HepG2 (cell line): Measurements from ENCODE around the gene DGCR8. TPM values are rescaled to one million over a fixed set of nuclear protein-coding genes. Genes with fewer than 3 reads are reported as not detected.

Experiments
- ASH2L ChIP-seq: fragments of 300-600, 200-600 bp; sonication (generic); IDR thresholded peaks from 2 replicates; pipeline ENCODE4 v1.7.0; 2017; ENCODE audit warnings: low read depth, mild to moderate bottlenecking, moderate library complexity, mixed read lengths, low read length; ENCODE audit not compliant: insufficient read length
- KDM3A ChIP-seq: IDR thresholded peaks from 2 replicates; pipeline ENCODE4 v1.6.1; 2018; ENCODE audit warnings: low read depth, missing compliant biosample characterization
- NCOA2 ChIP-seq: sonication (generic); formaldehyde crosslinking; IDR thresholded peaks from 2 replicates; pipeline ENCODE4 v1.8.0; 2022; ENCODE audit warnings: inconsistent platforms
- NRL ChIP-seq: sonication (generic); formaldehyde crosslinking; IDR thresholded peaks from 2 replicates; pipeline ENCODE4 v1.5.0; 2020; ENCODE audit warnings: missing genetic modification reagents, mild to moderate bottlenecking, moderate library complexity, borderline replicate concordance
- TARDBP ChIP-seq: sonication (generic); formaldehyde crosslinking; IDR thresholded peaks from 2 replicates; pipeline ENCODE4 v1.8.0; 2022; ENCODE audit warnings: mild to moderate bottlenecking, missing genetic modification reagents
- ZKSCAN5 ChIP-seq: sonication (generic); formaldehyde crosslinking; IDR thresholded peaks from 2 replicates; pipeline ENCODE4 v1.5.1; 2020; ENCODE audit warnings: mild to moderate bottlenecking, missing genetic modification reagents
- polyA plus RNA-seq, 8 experiments: library from polyadenylated mRNA; depleted of rRNA in 3 of 8; stranded (reverse) in 7 of 8; unstranded in 1 of 8; fragments of >200 nt; fragmentation: Illumina TruSeq in 4 of 8; extraction: Trizol in 4 of 8; gene quantifications; 2 replicates each; pipeline versions ENCODE4 v1.2.1 to v1.2.3, GENCODE V29; 2011 to 2016; ENCODE audit warnings: low read depth in 4 of 8, missing spikeins in 1 of 8, mixed read lengths in 1 of 8; ENCODE audit not compliant: insufficient read depth in 1 of 8
- total RNA-seq, 5 experiments: library from RNA; depleted of rRNA; stranded (reverse); fragments of >200 nt; fragmentation: Illumina TruSeq; extraction: Trizol; gene quantifications; 2 replicates each; pipeline ENCODE4 v1.2.3, GENCODE V29; 2016; ENCODE audit warnings: low read depth in 1 of 5
- TF ChIP-seq, protein P1 (sequence below): sonication (generic); formaldehyde crosslinking; IDR thresholded peaks from 2 replicates; pipeline ENCODE4 v1.9.0; 2021; ENCODE audit warnings: mild to moderate bottlenecking, missing genetic modification reagents
- TF ChIP-seq, protein P2 (sequence below): sonication (generic); formaldehyde crosslinking; IDR thresholded peaks from 2 replicates; pipeline ENCODE4 v1.4.0; 2020; ENCODE audit warnings: missing genetic modification reagents, mild to moderate bottlenecking, borderline replicate concordance

DGCR8 gene
- total and polyA plus RNA-seq, 2 of the 13 experiments (the other 11 are each of a cell fraction or from before 2014, with no cell fraction given): 10.2 to 23.2 TPM

DNA sequence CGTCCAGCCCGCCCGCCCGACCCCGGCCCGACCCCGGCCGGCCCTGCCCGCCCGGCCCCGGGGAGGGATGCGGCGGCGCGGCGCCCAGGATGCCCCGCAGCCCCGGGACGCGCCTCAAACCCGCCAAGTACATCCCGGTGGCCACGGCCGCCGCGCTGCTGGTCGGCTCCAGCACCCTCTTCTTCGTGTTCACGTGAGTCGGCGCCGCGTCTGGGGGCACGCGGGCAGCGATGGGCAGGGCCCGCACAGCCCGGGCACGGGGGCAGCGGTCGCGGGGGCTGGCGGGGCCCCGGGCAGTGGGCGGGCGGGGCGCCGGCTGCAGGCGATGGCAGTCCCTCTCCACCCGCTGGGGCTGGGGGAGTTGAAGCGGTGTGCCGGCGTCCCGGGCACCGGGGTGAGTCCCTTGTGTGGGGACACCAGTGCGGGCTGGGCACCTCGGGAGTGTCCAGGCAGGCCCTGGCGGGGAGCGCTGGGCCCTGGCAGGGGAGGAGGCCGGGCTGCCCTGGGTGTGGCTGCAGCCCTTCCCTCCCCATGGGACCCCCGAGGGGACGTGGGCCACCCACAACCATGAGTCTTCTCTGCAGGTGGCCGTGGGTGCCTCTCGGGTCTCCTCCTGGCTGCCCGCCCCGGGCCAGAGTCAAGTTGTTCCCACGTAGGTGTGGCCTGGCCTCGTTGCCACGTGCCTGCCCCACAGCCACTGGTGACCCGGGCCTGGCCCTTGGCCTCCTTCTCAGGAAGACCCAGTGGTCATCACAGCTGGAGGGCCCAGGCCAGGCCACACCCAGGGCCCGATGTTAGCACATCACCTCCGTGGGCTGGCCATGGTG lies 52.0 kb downstream of the DGCR8 start (continued):
- TF ChIP-seq ASH2L (no peak), ZKSCAN5 (CRISPR knock-in tag) (no peak), TARDBP (CRISPR knock-in tag) (no peak), NCOA2 (CRISPR knock-in tag) (no peak), NRL (no peak), KDM3A (CRISPR knock-in tag) (no peak)
- TF ChIP-seq, protein P1, sequence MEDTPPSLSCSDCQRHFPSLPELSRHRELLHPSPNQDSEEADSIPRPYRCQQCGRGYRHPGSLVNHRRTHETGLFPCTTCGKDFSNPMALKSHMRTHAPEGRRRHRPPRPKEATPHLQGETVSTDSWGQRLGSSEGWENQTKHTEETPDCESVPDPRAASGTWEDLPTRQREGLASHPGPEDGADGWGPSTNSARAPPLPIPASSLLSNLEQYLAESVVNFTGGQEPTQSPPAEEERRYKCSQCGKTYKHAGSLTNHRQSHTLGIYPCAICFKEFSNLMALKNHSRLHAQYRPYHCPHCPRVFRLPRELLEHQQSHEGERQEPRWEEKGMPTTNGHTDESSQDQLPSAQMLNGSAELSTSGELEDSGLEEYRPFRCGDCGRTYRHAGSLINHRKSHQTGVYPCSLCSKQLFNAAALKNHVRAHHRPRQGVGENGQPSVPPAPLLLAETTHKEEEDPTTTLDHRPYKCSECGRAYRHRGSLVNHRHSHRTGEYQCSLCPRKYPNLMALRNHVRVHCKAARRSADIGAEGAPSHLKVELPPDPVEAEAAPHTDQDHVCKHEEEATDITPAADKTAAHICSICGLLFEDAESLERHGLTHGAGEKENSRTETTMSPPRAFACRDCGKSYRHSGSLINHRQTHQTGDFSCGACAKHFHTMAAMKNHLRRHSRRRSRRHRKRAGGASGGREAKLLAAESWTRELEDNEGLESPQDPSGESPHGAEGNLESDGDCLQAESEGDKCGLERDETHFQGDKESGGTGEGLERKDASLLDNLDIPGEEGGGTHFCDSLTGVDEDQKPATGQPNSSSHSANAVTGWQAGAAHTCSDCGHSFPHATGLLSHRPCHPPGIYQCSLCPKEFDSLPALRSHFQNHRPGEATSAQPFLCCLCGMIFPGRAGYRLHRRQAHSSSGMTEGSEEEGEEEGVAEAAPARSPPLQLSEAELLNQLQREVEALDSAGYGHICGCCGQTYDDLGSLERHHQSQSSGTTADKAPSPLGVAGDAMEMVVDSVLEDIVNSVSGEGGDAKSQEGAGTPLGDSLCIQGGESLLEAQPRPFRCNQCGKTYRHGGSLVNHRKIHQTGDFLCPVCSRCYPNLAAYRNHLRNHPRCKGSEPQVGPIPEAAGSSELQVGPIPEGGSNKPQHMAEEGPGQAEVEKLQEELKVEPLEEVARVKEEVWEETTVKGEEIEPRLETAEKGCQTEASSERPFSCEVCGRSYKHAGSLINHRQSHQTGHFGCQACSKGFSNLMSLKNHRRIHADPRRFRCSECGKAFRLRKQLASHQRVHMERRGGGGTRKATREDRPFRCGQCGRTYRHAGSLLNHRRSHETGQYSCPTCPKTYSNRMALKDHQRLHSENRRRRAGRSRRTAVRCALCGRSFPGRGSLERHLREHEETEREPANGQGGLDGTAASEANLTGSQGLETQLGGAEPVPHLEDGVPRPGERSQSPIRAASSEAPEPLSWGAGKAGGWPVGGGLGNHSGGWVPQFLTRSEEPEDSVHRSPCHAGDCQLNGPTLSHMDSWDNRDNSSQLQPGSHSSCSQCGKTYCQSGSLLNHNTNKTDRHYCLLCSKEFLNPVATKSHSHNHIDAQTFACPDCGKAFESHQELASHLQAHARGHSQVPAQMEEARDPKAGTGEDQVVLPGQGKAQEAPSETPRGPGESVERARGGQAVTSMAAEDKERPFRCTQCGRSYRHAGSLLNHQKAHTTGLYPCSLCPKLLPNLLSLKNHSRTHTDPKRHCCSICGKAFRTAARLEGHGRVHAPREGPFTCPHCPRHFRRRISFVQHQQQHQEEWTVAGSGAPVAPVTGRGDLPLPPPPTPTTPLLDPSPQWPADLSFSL (CRISPR knock-in tag): no peak
- TF ChIP-seq, protein P2, sequence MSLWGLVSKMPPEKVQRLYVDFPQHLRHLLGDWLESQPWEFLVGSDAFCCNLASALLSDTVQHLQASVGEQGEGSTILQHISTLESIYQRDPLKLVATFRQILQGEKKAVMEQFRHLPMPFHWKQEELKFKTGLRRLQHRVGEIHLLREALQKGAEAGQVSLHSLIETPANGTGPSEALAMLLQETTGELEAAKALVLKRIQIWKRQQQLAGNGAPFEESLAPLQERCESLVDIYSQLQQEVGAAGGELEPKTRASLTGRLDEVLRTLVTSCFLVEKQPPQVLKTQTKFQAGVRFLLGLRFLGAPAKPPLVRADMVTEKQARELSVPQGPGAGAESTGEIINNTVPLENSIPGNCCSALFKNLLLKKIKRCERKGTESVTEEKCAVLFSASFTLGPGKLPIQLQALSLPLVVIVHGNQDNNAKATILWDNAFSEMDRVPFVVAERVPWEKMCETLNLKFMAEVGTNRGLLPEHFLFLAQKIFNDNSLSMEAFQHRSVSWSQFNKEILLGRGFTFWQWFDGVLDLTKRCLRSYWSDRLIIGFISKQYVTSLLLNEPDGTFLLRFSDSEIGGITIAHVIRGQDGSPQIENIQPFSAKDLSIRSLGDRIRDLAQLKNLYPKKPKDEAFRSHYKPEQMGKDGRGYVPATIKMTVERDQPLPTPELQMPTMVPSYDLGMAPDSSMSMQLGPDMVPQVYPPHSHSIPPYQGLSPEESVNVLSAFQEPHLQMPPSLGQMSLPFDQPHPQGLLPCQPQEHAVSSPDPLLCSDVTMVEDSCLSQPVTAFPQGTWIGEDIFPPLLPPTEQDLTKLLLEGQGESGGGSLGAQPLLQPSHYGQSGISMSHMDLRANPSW (CRISPR knock-in tag): no peak
